GM21390 (cell line): ENCODE results near the gene MFSD11.
"Not testable (repeated sequence)": the region's sequence is repeated elsewhere in the genome, so short reads cannot be mapped to it uniquely, and the experiment has no call there.

Experiments used
- ATAC-seq: cut with Tn5 transposase; IDR thresholded peaks from one replicate; pipeline ENCODE4 v1.9.1; 2021; ENCODE audit not compliant: unreplicated experiment

MFSD11 gene

DNA sequence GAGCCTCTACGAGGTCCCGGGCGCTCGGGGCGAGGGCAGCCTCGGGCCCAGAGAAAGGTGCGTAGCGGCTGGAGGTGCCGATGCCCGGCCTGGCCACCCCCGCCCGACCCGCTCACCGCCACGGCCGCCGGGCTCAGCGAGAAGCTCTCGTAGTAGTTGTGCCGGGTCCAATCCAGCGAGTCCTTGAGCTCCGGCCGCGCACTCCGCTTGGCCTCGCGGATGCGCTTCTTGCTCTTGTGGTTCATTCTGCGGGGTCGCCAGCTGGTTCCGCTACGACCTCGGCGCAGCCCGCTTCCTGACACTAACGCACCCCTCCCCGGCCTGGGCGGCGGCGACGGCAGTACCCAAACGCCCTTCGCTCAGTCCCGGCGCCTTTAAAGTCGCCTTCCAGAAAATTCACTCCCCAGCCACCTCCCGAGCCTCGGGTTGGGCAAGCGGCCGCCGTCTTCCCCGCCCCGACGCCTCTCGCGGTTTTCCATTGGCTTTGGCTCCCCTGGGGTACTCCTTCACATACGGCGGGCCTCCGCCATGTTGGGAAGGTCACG is 11.6 kb upstream of the MFSD11 start, which contains the start of gene JMJD6:
JMJD6 (minus strand) TSS at position 376 of the 545 bp plus-strand sequence; CDS start at position 245, 131 bp downstream.
- peak; percentile 60 for ATAC-seq

DNA sequence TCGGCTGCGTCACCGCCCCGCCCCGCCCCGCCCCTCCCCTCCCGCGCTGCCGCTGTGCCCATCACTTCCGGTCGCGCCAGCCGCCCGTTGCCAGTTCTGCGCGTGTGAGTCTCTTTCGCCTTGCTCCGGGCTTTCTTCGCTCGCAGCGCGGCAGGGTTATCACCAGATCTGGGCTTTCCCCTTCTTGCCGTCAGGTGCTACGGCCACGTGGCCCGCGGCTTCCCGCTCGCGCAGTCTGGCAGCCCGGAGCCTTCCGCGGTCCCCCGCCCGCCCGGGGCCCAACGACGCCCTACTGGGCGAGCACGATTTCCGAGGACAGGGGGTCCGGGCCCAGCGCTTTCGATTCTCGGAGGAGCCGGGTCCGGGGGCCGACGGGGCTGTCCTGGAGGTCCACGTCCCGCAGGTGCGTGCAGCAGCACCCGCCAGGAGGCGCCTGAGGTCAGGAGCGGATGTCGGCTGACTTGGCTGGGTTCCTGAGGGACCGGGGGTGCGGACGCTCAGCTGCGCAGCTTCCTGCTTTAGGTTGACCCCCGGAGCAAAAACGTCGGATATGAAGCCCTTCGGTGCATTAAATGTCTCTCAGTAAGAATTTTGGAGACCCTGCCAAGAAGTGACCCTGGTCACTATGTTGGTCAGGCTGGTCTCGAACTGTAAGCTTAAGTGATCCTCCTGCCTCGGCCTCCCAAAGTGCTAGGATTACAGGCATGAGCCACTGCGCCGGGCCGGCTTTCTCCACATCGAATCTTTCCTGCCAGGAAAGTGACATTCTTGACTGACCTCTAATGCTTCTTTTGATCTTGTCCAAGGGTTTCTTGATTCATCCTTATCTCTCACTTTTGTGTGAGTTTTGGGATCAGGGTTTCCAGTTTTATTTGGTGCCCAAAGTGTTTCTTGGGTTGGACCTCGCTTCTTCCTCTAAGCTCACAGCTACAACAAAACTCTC is 10.9 kb upstream of the MFSD11 start, which contains the start of gene METTL23:
METTL23 (plus strand) TSS at position 64 of the 943 bp plus-strand sequence. CDS start 2,872 bp downstream, outside the sequence.
- peak; percentile 37 for ATAC-seq

DNA sequence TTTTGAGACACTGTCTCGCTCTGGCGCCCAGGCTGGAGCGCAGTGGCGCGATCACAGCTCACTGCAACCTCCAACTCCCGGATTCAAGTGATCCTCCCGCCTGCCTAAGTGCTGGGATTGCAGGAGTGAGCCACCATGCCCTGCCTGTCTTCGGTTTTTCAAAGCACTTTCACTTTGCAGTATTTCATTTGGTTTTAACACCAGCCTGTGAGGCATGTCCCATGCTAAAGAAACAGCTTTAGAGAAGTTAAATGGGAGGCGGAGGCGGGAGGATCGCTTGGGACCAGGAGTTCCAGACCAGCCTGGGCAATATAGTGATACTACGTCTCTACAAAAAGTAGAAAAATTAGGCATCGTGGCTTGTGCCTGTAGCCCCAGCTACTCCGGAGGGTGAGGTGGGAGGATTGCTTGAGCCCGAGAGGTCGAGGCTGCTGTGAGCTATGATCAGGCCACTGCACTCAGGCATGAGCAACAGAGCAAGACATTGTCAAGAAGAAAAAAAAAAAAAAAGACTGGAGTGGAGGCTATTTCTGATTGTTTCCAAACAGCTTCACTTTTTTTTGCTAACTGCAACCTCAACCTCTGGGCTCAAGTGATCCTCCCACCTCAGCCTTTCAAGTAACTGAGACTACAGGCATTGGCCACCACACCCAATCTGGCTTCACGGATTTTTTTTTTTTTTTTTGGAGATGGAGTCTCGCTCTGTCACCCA is 10.0 kb upstream of the MFSD11 start:
- no peak for ATAC-seq

DNA sequence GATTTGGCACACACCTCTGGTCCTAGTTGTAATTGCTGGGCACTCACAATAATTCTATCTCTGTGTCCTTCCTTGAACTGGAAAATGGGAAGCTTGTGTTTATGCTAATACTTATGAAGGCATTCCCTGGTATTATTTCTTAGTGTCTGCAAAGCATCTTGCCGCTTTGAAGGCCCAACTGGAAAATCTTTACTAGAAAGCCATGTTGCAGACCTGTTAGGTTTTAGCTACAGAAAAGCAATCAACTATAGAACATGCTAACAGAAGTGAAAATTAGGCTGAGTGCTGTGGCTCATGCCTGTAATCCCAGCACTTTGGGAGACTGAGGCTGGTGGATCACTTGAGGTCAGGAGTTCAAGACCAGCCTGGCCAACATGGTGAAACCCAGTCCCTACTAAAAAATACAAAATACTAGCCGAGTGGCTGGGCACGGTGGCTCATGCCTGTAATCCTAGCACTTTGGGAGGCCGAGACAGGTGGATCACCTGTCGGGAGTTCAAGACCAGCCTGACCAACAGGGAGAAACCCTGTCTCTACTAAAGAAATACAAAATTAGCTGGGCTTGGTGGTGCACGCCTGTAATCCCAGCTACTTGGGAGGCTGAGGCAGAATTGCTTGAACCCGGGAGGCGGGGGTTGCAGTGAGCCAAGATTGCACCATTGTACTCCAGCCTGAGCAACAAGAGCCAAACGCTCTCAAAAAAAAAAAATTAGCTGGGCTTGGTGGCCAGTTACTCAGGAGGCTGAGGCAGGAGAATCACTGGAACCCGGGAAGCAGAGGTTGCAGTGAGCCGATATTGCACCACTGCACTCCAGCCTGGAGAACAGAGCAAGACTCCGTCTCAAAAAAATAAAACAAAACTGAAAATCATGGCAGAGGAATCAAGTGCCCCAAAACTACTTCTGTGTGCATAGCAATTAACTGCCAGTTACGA is 5.9 kb upstream of the MFSD11 start:
- not testable (repeated sequence) for ATAC-seq

DNA sequence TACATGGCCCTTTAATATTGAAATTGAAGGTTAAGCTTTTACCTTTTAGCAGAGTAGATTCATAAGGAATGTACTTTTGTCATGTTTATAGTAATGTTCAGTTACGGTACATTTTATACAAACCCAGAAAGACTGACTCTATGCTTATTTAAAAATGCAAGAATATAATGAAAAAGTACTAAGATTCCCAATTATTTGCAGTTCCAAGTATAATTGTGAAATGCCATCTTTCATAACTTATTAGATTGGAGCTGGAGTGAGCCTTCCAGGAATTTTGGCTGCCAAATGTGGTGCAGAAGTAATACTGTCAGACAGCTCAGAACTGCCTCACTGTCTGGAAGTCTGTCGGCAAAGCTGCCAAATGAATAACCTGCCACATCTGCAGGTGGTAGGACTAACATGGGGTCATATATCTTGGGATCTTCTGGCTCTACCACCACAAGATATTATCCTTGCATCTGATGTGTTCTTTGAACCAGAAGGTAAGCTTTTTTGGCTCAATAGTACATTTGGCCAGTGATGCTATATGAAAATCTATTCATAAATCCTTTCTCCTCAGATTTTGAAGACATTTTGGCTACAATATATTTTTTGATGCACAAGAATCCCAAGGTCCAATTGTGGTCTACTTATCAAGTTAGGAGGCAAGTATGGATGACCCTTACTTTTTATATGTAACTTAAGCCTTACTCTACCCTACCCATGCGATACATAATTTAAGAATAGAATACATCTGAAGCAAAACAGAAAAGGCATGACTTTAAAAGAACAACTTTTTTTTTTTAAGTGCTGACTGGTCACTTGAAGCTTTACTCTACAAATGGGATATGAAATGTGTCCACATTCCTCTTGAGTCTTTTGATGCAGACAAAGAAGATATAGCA is 4.9 kb upstream of the MFSD11 start:
- ATAC-seq = no peak

DNA sequence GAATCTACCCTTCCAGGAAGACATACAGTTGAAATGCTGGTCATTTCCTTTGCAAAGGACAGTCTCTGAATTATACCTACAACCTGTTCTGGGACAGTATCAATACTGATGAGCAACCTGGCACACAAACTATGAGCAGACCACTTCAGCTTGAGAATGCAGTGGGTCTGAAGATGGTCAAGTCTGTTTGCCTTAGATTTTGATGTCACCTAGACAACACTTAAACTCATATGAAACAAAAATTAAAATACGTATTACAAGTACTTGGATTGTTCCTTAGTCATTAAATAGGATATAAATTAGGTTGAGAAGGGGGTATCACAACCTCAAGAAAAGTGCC is 4.3 kb upstream of the MFSD11 start:
- ATAC-seq = no peak

DNA sequence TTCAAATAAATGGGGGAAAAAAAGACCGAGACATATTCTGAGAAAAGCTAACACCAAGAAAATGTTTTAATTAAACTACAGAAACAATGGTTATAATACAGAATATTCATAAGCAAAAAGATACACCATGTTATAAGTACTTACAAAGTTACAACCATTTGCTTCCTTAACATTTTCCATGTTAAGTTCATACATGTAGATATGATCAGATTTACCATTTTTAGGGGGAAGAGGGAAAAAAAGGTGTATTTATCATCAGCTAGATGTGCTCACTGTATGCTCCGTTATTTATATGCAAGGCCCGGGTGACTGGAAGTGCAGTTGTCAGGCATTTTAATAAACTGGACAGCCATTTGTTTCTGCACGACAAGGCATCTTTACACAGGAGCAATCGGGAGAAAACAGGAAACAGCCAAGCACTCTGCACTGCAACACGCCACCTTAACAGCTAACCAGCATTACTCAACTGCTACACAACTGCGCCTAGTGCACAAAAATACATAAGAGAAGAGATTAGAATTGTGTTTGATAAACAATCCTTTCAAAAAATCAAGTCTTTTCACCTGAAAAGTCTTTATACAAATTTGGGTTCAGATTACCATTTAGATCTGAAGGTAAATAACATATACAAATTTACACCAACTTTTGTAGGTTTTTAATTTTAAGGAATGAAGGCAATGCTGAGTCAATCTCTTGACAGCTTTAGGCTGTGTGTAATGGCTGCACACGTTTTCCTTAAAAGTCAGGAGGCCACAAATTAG is 3.7 kb upstream of the MFSD11 start:
- ATAC-seq = no peak

DNA sequence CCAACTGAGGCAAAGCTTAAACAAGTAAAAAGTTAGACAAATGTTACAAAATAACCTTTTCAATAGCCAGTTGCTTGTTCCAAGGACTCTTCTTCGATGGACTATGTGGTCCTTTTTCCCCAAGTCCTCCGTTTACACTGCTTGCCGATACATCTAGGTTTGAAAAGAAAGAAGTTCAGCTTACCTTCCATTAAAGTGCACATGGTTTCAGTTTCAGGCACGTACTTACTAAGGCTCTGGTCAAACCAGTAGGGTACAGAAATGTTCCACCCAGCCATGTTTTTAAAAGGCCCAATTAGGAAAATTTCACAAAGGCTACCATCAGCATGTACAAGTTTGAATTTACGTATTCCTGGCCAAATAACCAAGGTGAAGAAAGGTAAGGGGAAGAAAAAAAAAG is 2.9 kb upstream of the MFSD11 start:
- ATAC-seq = no peak

DNA sequence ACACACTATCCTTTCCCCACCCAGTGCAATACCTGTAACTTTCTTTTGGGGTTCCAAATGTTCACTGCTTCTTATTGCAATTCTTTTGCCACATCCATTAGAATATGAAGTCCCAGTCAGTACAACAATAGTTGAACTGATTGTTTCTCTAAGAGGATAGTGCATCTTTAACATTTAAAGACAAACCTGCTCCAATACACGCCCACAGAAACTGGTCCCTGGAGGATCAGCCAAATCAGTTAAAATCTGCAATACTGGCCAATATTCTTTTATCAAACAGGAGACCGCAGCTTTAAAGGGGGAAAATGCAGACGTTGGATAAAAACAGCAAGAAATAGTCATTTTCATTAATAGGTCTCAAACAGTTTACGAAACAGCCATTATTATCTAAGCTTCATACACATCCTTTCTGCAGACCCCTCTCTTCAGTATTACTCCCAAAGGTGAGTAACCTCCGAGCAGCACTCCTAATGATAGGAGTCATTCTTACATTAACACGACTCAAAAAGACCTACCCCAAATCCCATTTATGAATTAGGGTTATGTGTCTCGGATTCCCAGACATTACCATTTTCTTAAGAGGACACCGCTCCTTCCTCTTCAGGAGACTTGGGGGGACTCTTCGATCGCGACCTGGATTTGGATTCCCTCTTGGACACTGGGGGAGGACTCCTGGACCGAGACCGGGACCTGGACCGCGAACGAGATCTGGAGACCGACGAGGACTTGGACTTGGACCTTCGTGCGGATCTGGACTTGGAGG is 2.2 kb upstream of the MFSD11 start:
- no peak for ATAC-seq

DNA sequence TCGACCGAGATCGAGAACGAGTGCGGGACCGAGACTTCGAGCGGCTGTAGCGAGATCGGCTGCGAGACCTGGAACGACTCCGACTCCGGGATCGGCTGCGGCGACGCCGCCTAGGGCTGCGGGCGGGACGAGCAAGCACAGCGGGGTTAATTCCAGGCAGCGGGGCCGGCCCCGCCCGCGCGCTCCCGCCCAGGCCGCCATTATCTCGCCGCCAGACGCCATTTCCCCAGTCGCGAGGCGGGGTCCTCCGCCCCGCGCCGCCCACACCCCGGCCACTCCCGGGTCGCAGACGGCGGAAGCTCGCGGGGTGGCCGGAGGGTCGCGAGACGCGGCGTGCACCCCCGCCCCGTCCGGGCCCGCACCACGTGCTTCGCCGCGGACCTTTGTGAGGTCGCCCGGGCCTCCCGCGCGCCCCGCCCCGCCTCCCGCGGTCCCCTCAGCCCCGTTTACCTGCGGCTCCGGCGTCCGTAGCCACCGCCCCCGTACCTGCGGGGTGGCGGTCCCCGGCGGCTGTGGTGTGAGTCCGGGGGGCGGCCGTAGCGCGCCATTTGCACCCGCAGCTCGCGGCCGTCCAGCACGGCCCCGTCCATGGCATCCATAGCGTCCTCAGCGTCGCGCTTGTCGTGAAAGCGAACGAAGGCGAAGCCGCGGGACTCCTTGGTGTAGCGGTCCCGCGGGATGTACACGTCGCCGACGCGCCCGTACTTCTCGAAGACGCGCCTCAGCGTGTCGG is 1.4 kb upstream of the MFSD11 start:
- ATAC-seq = peak; percentile 19

DNA sequence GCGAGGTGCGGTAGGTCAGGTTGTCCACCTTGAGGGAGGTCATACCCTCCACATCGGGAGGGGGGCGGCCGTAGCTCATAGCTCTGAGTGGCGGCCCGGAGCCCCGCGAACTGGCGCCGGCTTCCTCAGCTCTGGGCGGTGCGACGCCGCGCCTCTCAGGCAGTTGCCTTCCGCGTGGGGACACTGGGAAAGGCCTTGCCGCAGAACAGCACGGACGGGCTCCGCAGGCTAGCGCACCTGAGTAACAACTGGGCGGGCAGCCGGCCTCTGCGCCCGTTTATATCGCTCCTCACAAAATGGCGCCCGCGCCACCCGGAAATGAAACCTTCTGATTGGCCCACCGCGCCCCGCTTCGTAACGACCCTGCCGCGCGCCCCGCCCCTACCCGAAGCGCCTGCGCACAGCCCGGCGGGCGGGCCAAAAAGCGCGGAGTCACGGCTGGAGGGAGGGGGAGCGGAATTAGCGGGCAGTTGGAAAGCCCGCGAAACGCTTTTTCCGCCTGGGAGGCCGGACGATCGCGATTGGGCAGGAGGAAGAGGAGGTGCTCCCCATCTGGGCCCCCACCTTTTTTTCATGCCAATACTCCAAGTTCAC is 740 bp upstream of the MFSD11 start, which contains the start of gene SRSF2:
SRSF2 (minus strand) TSS at position 250 of the 594 bp plus-strand sequence; CDS start at position 79, 171 bp downstream.
- peak; percentile 48 for ATAC-seq

DNA sequence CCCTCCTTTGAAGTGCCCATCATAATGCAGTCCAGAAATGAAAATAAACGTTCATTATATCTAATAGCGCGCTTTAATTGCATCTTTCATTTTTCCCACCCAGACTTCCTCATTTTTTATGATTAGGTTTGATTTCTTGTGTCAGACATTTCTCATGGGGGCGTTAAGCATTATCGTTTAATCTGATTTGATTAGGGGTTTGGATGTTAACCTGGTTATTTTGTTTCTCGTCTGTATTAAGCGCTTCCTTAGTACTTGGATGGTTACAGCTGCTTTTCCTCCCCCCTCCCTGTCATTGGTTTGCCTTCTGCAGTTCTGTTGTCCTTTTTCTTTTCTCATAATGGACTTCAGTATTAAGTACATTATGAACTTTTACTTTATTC is 540 bp downstream of the MFSD11 start:
- no peak for ATAC-seq

DNA sequence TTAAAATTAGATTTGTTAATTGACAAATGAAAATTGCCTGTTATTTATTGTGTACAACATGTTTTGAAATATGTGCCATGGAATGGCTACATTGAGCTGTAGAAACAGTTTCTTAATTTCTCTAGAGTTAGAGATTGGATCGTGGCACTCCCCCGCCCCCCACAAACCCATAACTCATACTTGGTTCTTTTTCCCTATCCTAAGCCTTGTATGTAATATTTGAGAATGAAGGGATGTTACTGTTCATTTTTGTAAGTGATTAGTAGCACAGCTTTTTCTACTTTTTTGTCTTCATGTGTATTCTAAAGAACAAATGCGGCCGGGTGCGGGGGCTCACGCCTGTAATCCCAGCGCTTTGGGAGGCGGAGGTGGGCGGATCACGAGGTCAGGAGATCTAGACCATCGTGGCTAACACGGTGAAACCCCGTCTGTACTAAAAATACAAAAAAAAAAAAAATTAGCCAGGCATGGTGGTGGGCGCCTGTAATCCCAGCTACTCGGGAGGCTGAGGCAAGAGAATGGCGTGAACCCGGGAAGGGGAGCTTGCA is 1.7 kb downstream of the MFSD11 start:
- ATAC-seq = not testable (repeated sequence)

DNA sequence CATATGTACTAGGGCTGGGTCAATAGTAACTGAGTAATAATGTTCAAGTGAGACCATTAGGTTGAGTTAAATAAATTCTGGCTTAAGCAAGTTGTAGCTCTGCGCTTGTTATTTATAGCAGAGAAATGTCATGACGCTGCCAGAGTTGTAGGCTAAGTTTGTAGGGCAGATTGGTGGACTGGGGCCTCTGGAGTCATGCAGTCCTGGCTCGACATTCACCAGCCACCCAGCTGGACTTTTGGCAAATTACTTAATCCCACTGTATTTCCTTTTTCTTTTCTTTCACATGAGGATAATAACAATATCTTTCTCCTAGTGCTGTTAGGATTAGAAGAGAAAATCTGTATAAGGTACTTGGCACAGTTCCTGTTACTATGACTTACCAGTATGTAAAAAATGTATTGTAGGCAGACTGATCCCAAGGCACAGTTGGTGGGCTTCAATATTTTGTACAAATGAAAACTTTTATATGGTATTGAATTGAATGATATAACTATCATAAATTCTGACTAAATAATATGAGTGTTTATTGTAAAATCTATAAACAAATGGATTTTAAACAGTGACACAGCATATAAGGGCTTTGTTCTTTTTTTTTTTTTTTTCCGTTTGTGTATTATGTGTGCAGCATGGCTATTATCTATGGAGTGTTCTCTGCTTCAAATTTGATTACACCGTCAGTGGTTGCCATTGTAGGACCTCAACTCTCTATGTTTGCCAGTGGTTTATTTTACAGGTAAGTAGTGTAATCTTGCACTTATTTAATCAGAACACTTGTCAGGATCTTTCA is 2.6 kb downstream of the MFSD11 start:
- ATAC-seq = no peak

DNA sequence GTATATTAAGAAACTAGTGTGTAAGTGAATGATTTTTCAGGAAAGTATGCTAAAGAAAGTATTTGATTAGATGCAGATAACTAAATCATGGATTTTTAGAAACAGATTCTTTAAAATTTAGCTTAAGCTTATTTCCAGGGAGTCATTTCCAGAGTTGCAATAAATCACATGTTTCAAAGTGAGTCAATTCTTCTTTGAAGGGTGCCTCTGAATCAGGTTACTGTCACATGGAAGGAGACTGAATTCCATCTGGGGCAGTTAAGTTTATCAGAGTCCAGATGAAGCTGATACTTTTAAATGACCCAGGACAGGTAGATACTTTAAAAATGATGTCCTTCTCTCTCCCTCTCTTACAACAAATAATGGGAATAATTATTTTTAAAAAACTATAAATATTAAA is 5.0 kb downstream of the MFSD11 start:
- ATAC-seq = no peak

DNA sequence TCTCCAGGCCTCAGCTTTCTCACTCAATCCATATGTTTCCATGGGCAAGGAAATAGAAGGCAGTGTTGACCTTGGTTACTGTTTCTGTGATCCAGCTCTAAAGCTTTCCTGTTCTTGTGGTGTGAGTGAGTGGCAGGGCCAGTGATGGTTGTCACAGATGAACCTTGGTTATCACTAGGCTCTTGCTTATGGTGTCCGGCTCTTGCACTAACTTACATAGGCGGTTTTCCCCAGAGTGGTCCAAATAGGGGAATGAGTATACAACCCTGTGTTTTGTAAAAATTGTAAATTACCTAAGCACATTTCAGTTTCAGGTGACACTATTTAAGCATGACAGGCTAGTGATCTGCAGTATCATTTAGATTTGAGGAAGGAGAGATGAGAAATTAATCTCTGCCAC is 6.8 kb downstream of the MFSD11 start:
- ATAC-seq = no peak
